Iris pigment epithelial cell (primary cell): ENCODE measurements around the gene XRCC4.
A peak's percentile ranks its signal among the peaks of the same experiment; 100 is the strongest.
"Not testable (repeated sequence)": the region's sequence is repeated elsewhere in the genome, so short reads cannot be mapped to it uniquely, and the experiment has no call there.

Experiments used
- DNase-seq: peaks from one replicate; pipeline ENCODE4 v3.0.0-alpha.2; 2011; ENCODE audit warnings: low read depth

XRCC4 gene

DNA sequence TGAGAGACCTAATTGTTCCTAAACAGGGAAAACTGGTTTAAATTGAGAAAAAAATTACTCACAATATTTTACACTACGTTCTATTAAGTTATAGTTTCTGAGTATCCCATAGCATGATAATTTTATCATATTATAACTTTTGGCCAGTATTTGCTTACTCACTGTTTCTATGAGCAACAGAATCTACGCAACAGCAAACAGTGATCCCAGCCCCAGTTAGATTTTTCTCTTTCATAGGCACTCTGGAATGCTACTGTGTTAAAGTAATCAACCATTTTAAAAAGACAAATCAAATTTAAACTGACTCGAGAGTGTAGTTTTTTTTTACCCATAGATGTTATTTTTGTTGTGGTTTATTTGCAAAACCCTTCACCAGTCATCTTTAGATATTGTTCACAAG, 107.2 kb downstream of the XRCC4 start:
- no peak for DNase-seq

DNA sequence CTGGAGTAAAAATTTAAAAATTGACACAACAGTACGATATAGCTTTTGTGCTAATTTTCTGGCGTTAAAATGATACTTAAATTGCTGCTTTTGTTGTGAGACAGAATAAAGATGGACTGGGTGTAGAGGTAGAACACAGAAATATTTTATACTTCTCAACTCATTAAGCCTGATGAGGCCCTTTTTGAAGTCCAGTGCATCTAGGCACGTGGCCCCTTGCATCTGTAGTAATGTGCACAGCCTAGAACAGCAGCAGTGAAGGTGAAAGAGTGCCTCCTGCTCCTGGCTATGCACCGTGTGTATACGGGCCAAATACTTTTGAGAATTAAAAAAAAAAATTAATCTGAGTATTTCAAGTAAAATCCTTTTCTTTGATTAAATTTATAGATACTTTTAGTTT, 115.6 kb downstream of the XRCC4 start:
- no peak for DNase-seq

DNA sequence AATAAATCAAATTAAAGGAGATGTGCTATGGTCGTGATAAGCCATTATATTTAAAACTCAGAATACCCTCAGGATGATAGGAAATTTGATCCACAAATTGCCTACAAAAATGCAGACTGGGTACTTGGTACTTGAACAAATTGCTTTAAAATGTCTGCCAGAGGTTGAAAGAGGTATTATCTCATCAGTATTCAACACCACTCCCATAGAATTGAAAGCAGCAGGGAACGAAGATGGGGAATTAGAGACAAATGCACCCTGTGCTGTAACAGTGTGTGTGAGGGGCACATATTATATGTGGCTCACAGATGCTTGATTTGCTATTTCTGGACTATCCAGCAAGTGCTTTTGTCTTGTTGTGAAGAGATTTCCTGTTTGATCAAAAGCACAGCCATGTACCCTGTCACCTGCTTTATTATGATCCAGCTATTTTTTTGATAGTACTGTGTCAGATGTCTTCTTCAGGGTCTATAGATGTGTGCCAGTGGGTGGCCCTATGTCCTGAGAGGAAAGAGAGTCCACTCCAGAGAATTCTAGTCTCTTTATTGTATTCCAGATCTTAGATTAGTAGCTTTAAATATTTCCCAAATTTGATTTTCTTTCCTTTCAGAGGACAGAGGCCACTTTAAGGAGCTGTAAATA, 120.1 kb downstream of the XRCC4 start:
- DNase-seq, result no peak

DNA sequence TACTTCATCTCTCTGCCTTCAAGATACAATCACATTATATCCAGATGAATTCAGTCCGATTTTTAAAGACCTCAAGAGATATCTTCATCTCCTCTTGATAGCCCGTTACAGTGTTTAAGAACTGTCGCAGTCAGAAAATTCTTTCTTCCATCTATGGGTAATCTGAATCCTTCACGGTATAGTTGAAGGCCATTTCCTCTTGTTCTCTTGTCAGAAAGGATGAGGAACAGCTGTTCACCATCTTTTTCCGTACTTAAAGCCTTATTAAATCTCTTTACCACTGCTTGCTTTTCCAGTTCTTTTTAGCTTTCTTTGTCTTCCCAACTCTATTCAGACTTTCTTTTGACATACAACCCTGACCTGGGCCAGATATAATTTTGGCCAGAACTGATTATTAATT, 121.8 kb downstream of the XRCC4 start:
- no peak for DNase-seq

DNA sequence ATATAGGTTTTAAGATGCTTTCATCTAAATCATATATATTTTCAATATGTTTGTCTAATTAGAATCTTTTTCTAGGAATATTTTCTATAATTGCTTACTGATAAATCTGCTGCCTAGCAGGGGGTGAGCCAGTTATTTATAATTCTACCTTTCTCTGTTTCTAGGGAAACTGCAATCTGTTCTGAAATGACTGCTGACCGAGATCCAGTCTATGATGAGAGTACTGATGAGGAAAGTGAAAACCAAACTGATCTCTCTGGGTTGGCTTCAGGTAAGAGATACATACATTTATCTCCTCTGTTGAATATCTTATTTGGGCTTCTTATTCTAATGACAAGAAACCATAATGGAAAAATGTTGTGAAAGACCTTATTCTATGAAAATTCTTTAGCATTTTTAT, 127.3 kb downstream of the XRCC4 start:
- DNase-seq, result no peak

DNA sequence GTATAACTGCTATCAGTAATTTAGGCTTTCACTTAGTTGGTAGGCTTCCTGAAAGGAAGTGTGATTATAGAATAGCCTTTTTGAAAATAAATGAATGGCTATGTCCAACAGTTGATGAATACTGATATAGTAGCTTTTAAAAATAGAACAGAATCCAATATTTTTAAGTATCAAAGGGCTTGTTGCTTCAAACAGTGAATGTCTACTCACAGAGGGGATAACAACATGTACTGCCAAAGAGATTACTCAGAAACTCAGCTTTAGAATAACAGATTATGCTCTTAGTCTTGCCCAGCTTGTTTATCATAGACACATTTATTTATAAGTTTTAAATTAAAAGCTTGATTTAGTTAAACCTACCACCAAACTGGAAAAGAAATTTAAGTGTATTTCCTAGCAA, 132.6 kb downstream of the XRCC4 start:
- DNase-seq, result peak; percentile 9

DNA sequence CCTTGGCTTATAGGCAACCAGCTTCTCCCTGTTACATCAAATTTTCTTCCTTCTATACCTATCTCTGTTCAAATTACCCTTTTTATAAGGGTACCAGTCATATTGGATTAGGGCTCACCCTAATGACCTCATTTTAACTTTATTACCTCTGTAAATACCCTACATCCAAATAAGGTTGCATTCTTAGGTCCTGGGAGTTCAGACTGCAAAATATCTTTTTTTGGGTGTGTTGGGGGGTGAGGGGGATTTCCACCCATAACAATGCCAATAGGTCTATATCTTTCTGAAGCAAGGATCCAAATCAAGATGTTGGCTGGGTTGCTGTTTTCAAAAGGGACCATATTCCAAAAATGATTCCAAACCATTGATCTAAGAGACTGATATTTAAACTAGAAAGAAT, 141.7 kb downstream of the XRCC4 start:
- no peak for DNase-seq

DNA sequence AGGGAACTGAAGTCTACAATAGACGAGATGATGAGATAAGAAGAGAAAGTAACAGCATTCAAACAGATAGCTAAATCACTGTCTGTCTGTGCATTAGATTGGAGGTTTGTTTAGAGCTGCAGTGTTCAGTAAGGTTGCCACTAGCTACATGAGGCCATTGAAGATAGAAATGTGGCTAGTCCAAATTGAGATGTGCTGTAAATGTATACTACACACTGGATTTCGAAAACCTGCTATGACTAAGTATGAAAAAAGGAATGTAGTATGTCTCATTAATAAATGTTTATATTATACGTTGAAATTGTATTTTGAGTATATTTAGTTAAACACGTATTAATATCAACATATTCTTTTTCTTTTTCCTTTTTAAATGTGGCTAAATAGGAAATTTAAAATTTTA, 142.1 kb downstream of the XRCC4 start:
- peak; percentile 21 for DNase-seq

DNA sequence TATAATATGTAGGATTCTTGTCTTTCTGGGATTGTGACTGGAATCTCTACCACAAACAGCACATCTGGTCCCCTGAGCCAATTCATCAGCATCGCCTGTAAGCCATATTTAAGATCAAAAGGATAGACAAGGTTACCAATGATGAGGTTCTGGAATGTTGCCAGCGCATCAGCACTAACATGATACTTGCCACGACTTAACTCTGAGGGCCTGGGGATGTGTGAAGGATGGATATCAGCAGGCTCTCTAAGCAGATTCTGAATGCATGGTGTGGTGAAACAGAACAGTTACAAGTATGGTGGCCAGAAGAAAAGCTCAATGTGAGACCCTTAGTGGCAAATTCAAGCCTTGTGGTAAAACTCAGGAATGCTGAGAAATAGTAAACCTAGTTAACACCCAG, 143.0 kb downstream of the XRCC4 start:
- DNase-seq, result no peak

DNA sequence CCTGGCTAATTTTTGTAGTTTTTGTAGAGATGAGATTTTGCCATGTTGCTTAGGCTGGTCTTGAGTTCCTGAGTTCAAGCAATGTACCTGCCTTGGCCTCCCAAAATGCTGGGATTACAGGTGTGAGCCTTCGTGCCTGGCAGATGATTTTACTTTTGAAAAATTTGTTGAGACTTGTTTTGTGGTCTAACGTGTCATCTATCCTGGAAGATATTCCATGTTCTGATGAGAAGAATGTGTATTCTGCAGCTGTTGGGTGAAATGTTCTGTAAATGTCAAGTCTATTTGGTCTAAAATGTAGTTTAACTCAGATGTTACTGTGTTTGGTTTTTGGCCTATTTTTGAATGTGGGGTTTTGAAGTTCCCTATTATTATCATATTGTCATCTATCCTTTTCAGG, 145.6 kb downstream of the XRCC4 start:
- DNase-seq, result no peak

DNA sequence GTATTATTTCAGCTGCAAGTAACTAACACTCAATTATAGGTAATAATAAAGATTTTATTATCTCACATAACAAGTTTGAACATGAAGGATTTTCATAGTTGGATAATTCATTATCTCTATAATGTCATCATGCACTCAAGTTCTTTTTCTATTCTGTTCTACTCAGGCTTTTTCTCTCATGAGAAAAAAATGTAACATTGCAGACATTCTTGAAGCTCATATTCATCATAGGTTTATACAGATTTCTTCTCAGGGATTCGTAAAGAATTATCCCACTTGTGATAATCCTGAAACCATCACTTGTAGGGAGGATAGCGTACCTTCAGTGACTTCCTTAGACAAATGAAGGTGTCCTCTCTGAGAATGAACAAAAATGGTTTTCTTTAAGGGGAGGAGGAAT, 150.3 kb downstream of the XRCC4 start:
- peak; percentile 57 for DNase-seq

DNA sequence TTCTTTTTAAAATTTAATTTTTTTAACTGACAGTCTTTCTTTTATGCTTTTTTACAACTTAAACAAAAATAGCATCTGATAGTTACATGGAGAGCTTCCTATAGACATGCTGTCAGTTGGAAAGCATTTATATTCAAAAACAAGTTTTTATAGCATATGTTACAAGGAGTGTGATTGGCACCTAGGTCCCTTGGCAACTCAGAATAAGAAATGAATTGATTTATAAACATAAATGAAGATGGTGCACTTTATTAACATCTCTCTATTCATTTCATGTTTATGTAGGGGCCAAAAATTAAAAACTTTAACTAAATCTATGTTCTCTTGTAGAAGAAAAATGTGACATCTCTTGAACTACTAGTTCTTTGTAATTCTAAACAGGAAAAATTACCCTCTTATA, 153.2 kb downstream of the XRCC4 start:
- DNase-seq, result no peak

DNA sequence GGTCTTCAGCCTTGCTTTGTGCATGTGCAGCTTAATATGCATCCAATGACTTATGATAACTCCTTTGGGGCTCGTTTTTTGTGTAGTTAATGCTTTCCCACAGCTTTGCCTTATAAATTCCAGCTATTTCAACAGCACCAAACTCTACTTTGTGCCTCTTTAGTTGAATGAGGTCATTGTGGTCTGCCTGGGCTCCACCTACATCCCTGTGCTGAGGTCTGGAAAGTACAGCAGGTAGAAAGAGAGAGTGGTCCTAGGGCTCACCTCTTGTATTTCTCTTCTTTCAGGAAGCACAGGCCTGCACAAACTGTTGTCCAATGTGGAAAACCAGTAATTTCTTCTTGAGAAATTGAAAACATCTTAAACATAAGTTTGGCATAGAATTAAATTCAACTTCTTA, 167.2 kb downstream of the XRCC4 start:
- peak; percentile 3 for DNase-seq

DNA sequence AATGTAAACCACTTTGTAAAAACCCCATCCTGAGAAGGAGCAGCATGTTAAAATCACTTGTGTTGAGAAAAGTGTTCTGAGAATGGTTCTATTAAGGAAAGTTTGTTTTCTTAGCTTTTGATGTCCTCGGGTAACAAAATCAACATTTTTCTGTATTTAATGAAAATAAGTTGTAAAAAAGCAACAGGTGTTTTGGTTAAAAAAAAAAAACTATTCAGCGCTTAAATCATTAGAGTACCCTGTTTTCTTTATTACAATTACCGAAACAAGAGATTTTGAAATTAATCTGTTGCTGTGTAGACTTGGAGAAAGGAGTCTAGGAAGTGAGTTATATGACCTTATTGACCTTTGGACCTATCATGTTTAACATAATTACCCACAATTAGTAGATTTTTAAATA, 167.7 kb downstream of the XRCC4 start:
- no peak for DNase-seq

DNA sequence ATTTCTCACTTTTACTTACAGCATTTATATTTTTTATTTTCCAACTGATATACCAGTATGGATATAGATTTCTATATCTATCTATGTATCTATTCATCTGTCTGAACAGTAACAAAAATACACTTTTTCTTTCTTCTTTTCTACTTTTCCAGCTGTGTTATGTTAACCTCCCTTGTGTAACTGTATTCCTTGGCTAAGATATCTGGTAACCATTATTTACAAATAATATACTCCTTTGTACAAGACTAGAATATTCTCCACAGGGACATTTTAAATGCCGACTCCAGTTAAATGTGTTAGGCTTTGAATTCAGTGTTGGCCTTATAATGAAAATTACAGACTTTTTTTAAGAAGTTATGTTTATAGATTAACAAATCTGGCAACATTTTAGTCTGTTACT, 168.7 kb downstream of the XRCC4 start:
- DNase-seq, result no peak

DNA sequence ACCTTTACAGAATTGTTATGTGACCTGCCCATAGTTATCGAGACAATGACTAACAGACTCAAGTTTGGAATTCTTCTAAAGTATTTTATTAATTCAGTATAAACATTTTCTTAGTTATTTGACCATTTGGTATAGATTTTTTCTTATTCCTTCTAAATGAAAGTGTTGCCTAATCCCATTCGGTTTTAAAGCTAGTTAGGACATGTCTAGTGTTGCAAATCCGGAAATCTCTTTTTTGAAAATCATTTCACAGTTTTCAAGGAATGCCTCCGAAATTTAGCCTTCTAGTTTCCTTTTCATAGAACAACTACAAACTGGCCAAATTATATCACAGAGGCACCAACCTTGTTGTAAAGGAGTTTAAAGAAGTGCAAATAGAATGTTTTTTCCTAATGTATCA, 171.8 kb downstream of the XRCC4 start:
- DNase-seq, result peak; percentile 12

DNA sequence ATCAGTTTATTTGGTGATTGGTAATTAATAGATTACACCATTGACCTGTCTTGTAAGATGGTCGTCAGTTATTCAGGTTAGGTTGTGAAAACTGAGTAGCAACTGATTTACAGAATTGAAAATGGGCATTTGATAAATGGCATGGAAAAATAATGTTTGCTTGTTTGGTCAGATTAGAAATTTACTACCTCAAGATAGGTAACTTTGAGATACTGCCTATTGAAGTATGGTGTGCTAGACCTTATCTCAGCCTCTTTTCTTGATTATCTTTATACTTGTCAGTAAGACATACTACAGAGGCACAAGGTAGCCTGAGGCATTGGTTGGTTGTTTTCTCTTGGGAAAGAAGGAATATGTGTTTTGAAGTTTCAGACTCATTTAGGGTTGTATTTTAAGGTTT, 174.5 kb downstream of the XRCC4 start:
- no peak for DNase-seq

DNA sequence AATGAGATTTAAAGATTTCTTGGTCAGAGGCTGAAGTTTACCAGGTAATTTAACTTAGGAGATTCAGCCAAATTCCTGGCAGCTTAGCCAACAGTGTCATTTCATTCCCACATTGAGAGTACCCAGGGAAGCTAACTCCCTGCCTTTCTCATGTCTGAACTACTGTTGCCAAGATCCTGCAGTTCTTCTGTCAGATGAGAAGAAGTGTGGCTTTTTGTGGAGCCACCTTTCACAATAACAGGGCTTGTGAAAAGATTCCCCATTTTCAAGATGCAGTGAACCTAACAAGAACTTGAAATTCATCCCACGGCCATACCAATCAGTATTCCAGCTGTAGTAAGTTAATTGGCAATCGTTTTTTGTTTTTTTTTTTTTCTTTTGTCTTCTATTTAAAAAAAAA, 176.4 kb downstream of the XRCC4 start:
- no peak for DNase-seq

DNA sequence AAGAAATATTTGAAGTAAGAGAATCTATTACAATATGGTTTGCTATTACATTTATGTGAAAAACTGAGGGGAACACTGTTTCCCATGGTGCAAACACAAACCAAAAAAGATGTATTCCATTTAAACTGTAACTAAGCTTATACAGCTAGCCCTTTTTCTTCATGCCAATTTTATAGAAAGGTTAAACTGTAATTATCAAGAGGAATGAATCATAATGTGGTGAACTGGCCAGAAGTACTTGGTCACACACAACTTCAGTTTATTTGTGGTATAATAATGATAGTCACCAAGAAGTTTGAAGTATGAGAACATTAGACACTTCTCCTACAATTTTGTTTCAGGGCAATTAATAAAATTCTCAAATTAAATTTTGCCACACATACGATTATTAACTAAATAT, 177.9 kb downstream of the XRCC4 start:
- peak; percentile 43 for DNase-seq

DNA sequence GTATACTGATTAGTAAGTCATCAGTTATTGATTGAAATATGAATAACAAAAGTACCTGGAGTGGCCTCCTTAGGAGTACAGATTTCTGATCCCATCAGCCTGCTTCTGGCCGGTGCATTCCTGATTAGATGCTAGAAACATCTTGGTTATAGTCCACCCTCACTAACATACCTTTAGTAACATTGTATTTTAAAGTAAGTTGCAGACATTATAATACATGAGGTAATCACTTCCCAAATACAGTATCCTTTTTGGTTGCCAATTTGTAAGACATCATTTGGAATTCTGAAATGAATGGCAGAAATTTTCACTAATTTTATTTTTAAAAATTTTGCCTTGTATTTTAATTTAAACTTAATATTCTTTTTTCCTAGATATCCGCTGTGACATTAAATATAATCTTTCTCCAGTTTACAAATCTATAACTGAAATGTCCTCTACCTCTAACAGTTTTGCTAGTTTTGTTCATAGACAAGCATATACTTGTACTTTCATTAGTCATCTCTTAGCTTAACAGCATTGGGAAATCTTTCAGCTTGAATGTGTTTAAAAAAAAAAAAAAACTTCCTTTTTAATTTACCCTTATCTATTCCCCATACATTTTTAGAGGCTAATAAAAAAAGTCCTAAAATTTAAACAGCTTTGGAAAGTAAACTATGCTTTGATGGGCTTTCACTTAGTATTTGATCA, 178.9 kb downstream of the XRCC4 start:
- DNase-seq, result peak; percentile 42

DNA sequence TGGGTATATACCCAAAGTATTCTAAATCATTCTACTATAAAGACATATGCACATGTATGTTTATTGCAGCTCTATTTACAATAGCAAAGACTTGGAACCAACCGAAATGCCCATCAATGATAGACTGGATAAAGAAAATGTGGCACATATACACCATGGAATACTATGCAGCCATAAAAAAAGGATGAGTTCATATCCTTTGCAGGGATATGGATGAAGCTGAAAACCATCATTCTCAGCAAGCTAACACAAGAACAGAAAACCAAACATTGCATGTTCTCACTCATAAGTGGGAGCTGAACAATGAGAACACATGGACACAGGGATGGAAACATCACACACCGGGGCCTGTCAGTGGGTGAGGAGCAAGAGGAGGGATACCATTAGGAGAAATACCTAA, 180.3 kb downstream of the XRCC4 start:
- DNase-seq, result not testable (repeated sequence)

DNA sequence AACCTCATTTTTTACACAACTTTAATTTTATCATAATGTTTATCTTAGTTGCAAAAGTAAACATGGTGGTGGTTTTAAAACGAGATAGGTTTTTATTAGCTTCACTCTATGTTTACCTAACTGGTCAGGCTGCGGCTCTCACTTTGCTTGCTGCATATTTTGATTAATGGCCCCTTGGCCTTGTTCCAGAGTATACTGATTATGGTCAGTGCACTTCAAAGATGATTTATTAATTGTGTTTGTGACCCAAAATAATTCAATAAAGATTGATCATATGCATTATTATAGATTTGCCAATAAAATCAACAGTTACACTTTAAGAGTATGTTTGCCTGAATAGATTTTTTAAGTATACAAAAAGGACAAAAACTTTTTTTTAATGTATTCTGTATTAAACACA, 188.0 kb downstream of the XRCC4 start:
- peak; percentile 62 for DNase-seq

DNA sequence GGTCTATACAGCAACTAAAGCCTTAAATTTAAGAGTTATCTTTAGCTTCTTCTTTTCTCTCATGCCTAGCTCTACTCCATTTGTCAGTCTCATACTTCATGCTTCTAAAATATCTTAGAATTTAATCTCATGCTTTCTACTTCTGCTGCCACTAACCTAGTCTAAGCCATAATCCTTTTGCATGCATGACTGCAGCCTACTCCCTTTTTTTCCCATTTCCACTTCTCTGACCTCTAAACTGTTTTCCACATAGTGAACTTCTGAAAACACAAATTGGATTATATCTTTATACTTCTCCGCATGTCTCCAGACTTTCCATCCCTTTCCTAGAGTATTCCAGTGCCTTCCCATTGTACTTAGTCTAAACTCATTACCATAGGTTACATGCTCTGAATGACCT, 193.0 kb downstream of the XRCC4 start:
- no peak for DNase-seq

DNA sequence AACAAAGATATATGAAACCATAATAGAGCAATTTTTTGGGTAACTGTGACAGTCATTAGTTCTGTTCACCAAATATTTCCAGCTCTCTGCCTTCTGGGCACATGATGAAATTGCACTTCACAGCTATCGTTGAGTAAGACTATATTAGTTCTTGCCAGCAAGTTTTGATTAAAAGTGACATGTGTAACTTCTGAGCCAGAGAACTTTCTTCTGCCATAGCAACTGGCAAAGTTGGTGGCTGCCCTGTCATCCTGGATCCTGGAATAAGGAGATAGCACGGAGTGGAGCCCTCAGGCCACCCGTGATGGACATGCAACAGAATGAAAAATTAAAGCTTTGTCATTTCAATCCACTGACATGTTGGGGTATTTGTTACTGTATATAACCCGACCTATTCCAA, 199.8 kb downstream of the XRCC4 start:
- no peak for DNase-seq
